Measurements from ENCODE around the gene KRTAP4-12.
"Not testable (repeated sequence)": the region's sequence is repeated elsewhere in the genome, so short reads cannot be mapped to it uniquely, and the experiment has no call there.

KRTAP4-12 gene

DNA sequence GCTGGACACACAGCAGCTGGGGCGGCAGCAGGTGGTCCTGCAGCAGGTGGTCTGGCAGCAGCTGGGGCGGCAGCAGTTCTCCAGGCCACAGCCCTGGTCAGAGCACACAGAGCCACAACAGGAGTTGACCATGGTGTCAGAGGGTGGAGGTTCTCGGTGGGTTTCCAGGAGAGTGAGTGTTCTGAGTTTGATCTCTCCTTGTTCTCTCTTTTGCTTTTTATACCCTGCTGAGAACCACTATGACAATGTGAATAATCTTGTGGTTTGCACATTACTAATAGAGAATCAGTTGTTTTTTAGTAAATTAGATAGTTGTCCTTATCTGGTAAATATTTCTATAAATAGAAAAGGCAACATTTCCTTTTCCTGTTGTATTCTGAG is at the start of gene KRTAP4-12:
TSS of gene KRTAP4-12 (minus strand) at position 192 of the 381 bp plus-strand sequence. CDS start at position 132, 60 bp downstream.
- not testable (repeated sequence) for DNase-seq (ENCODE audit: low spot score)

- no peak for DNase-seq (ENCODE audit: low spot score)
These were observed 47.9 kb upstream of the KRTAP4-12 start for GRCh38 chr17:41171886-41172285.

DNA sequence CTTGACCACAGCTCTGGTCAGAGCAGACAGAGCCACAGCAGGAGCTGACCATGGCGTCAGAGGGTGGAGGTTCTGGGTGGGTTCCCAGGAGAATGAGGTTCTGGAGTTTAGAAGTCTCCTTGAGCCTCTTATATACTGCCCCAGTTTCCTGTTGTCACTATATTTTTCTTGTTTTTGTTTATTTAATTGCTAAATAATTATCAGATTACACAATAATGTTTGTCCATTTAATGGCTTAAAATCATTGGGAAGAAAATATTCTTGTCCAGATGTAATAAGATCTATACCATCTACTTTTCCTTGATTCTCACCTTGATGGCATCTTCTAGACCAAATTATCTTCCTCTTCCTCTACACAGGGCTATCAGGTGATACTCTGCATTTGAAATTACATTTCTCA is 44.1 kb upstream of the KRTAP4-12 start, which contains the start of gene KRTAP4-3:
TSS of gene KRTAP4-3 (minus strand) at position 101 of the 400 bp plus-strand sequence. CDS start at position 52, 49 bp downstream.
- DNase-seq (ENCODE audit: low spot score): no peak

- no peak for DNase-seq (ENCODE audit: low spot score)
These were observed 43.6 kb upstream of the KRTAP4-12 start for GRCh38 chr17:41167561-41167960.

DNA sequence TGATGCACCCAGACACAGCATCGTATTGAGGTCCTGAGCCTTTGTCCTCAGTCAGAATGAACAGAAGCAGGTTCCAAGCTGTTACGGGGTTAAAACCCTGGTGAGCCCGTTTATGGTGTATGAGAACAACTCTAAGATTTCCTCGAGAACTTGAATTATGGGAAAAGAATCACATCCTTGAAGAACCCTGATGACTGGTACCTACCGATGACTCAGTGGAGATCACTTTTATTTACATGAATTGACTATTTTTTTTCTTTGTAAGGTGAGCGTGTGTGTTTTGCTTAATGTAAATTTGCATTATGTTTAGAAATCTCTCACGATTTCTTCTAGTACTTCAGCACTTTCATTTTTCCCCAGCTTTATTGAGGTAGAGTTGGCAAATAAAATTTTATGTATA is 39.8 kb upstream of the KRTAP4-12 start:
- no peak for DNase-seq (ENCODE audit: low spot score)

DNA sequence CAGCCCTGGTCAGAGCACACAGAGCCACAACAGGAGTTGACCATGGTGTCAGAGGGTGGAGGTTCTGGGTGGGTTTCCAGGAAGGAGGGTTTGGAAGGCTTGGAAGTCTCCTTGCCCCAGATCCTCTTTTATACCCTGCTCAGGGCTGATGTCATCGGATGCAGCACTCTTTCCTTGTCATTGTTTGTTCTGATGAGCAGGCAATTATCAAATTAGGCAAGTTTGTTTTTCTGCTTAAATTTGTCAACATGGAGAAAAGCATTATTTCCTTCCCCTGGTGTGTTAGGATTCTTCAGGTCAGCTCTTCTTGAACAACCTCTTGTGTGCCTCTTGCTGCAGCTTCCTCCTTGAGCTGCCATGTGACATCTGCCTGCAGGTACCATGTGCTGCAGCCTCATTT is 36.7 kb upstream of the KRTAP4-12 start, which contains the start of gene KRTAP4-4:
TSS of gene KRTAP4-4 (minus strand) at position 101 of the 400 bp plus-strand sequence. CDS start at position 44, 57 bp downstream.
- DNase-seq (ENCODE audit: low spot score): no peak

DNA sequence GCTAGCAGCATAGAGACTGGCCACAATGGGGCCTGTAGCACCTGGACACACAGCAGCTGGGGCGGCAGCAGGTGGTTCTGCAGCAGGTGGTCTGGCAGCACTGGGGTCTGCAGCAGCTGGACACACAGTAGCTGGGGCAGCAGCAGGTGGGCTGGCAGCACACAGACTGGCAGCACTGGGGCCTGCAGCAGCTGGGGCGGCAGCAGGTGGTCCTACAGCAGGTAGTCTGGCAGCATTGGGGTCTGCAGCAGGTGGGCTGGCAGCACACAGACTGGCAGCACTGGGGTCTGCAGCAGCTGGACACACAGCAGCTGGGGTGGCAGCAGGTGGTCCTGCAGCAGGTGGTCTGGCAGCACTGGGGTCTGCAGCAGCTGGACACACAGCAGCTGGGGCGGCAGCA is 36.2 kb upstream of the KRTAP4-12 start:
- DNase-seq (ENCODE audit: low spot score): not testable (repeated sequence)

GRCh38 chr17:41153856-41154255 is 29.9 kb upstream of the KRTAP4-12 start:
- no peak for DNase-seq (ENCODE audit: low spot score)

GRCh38 chr17:41151525-41151924 is 27.5 kb upstream of the KRTAP4-12 start:
- no peak for DNase-seq (ENCODE audit: low spot score)

DNA sequence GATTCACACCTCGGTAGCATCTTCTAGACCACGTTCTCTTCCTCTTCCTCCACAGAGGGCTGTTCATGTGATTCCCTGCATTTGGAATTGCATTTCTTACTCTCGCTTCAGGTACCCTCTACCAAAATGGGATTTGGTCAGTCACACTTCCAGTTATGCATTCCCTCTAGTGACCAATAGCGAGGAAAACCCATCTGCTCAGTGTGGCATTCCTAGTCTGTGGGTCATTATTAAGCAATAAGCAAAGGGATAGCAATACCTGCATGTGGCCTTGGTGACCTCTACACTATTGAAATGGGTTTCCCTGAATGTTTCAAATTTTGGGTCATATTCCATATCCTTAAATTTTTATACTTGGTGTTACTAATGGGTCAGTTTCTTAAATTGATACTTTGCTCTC is 26.0 kb upstream of the KRTAP4-12 start:
- DNase-seq (ENCODE audit: low spot score): no peak

DNA sequence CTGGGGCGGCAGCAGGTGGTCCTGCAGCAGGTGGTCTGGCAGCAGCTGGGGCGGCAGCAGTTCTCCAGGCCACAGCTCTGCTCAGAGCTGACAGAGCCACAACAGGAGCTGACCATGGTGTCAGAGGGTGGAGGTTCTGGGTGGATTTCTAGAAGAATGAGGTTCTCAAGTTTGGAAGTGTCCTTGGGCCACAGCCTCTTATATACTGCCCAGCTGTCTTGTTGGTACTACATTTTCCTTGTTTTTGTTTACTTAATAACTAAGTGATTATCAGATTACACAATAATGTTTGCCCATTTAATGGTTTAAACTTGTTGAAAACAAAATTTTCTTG is 25.6 kb upstream of the KRTAP4-12 start, which contains the start of gene KRTAP4-5:
TSS of gene KRTAP4-5 (minus strand) at position 174 of the 334 bp plus-strand sequence. CDS start at position 116, 58 bp downstream.
- DNase-seq (ENCODE audit: low spot score): no peak

DNA sequence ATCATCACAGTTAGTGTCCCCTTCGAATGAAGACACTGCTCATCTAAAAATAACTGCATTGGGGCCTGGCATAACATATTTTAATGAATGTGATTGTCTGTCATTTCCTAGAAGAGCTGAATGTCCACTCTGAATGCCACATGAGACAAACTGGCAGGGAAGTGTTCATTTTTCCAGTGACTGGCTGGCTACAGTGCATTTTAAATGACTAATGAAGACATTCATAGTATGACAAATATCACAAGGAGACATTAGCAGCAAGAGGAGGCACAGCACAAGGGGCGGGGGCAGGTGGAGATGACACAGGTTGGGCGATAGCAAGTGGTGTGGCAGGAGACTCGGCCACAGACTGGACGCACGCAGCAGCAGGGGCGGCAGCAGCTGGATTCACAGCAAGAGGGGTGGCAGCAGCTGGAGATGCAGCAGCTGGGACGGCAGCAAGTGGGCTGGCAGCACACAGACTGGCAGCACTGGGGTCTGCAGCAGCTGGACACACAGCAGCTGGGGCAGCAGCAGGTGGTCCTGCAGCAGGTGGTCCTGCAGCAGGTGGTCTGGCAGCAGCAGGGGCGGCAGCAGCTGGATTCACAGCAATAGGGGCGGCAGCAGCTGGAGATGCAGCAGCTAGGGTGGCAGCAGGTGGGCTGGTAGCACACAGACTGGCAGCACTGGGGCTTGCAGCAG is 25.1 kb upstream of the KRTAP4-12 start:
- DNase-seq (ENCODE audit: low spot score): not testable (repeated sequence)

DNA sequence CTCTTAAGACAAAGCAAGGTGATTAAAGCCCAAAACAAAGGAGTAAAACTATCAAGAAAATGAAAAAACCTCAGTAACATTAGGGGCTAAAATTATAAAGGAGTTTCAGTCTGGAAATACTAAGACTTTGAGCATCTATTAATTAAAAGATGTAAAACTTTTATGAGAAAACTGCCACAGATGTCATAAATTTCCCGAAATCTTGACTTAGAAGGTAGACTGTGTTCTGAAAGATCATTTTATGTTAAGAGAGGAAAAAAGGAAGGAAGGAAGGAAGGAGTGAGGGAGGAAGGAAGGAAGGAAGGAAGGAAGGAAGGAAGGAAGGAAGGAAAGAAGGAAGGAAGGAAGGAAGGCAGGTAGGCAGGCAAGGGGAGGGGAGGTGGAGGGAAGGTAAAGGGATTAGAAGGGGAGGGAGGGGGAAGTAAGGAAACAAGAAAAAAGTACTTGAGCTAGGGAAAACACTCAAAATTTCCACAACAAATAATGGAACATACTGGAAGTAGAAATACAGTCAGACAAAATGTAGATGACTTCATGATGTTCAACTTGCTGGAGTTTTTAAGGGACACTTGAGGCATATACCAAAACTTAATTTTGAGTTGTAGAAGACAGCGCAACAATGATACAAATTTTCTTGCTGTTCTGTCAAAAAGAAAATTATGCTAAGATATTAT is 23.7 kb upstream of the KRTAP4-12 start:
- DNase-seq (ENCODE audit: low spot score): no peak

DNA sequence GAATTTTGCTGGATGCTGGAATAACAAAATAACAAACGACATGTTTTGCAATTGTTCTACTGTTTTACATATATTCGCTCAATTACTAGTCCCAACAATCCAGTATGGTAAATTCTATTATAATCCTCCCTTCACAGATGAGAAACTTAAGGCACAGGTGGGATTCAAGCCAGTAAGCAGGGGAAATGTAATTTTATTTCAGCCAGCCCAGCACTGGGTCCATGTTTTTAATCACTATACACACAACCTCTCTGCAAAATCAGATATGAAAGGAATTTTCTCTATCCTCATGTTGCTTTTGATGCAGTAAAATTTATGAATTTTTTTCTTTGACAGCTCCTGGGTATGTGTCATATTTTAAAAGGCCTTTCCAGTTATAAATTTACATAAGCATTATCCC is 21.3 kb upstream of the KRTAP4-12 start:
- no peak for DNase-seq (ENCODE audit: low spot score)

DNA sequence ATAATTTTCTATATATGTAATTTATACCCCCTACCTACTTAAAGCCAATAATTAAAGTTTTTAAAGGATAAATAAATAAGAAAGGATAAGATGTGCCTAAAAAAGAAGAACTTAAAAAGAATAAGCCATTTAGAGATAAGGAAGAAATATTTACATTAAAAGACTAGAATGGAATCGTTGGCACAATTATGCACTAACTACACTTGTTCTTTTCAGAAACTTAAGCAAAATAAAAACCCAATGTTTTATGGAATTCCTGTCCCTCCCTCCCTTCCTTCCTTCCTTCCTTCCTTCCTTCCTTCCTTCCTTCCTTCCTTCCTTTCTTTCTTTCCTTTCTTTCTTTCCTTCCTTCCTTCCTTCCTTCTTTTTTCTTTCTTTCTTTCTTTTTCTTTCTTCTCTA is 20.9 kb upstream of the KRTAP4-12 start:
- DNase-seq (ENCODE audit: low spot score): no peak

DNA sequence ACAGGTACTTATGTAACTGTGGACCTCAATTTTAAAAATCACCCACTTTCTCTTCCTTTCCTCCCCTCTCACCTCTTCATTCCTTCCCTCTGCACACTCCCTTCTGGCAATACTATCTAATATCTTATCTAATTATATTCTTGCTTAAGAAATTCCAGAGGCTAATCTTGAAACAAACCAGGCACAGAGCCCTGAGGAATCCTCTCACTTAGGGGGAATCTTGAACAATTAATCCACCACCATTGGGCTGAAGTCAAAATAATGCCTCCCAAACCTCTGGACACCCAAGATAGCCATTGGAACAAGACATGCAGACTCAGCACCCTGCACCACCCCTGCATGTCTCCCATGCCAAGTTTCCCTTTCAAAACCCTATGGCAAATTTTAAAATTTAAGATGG is 17.4 kb upstream of the KRTAP4-12 start:
- DNase-seq (ENCODE audit: low spot score): no peak

GRCh38 chr17:41140360-41141131 is 16.6 kb upstream of the KRTAP4-12 start, which contains the start of gene KRTAP4-6:
Gene KRTAP4-6, minus strand, starts transcription at chr17:41140544. Its CDS starts 57 bp downstream, at chr17:41140487.
- no peak for DNase-seq (ENCODE audit: low spot score)

DNA sequence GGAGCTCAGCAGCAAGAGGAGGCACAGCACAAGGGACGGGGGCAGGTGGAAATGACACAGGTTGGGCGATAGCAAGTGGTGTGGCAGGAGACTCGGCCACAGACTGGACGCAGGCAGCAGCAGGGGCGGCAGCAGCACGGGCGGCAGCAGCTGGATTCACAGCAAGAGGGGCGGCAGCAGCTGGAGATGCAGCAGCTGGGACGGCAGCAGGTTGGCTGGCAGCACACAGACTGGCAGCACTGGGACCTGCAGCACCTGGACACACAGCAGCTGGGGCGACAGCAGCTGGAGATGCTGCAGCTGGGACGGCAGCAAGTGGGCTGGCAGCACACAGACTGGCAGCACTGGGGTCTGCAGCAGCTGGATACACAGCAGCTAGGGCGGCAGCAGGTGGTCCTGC is 15.9 kb upstream of the KRTAP4-12 start:
- DNase-seq (ENCODE audit: low spot score): not testable (repeated sequence)

DNA sequence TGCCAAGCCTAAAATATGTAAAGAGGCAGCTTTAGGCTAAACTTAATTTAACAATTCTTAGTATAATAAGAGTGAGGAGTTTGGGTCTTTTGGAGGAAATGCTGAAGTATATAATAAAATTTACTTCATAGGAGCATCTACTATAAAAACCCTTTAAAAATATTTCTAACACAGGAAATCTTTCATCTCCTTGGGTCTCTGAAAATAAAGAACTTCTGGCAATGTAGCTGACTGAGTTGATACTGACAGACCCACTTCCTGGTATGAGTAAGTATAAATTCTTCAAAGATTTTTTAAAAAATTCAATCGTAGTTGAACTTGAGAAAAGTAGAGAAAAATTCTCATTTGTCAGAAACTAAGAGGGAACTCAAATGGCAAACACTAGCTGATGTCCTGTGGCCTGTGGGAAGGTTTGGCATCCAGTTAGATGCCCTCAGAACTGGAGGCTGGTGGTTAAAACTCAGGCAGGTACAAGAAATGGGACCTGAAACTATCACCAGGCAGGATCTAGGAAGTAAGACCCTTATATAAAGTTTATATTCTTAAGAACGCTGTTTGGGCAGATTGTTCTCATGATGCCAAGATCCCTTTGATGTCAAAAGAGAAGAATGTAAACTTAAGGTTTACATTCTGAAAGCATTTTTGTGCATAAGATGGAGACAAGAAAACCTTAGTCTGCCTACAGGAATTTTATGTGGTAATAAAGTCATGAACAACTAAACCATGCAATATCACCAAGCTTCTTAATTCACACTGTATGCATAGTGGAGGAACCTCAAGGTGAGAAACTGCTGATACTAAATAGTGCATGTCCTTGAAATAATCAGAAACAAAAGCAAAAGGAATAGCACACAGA is 10.1 kb upstream of the KRTAP4-12 start:
- no peak for DNase-seq (ENCODE audit: low spot score)

DNA sequence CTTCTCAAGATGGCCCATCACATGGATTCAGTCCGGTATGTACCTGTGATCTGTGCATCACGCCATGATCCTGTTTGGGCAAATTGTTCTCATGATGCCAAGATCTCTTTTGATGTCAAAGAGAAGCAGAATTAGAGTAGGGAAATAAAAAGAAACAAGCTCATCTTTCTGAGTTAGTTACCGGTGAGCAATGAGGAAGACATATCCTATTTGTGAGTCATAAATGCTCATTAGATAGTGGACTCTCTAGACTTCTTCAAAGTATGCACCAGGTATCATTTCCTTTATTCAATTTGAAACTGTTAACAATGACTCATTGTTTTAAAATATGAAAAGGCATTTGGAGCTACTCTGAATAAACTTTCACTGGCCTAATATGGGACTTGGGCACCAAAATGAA is 8.0 kb upstream of the KRTAP4-12 start:
- DNase-seq (ENCODE audit: low spot score): no peak

- DNase-seq (ENCODE audit: low spot score): no peak
These were observed 3.4 kb upstream of the KRTAP4-12 start for GRCh38 chr17:41127371-41127770.

DNA sequence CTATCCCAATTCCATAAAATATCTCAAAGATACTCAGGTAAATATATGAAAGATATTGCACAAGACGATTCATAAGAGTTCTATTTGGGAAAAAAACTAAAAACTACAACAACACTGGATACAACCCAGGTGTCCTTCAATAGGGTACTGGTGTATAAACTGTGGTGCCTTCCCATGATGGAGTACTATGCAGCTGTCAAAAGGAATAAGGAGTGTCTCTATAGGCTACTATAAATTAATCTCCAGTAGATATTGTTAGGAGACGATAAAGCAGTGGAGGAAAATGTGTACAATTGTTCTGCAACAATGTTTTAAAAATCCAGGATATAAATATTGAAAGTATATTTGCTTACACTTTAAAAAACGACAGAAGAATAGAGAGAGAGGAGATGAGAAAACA is 2.4 kb upstream of the KRTAP4-12 start:
- DNase-seq (ENCODE audit: low spot score): no peak
